Sigmoid colon (tissue), 4 donors: ENCODE data around the gene PDGFA.

Experiments
- CTCF ChIP-seq, 4 experiments: fragments of 450-650 bp in 3 of 4; fragments of 200-600 bp in 1 of 4; IDR thresholded peaks; one replicate each; pipeline ENCODE4 v1.5.1; 2016 to 2019; ENCODE audit warnings: antibody characterized with exemption in 4 of 4, mild to moderate bottlenecking in 3 of 4, moderate library complexity in 2 of 4
- EP300 ChIP-seq, 4 donors: sonication (generic); formaldehyde crosslinking; IDR thresholded peaks; one replicate each; pipeline ENCODE4 v1.6.1; 2017; ENCODE audit warnings: antibody characterized with exemption in 4 of 4
- POLR2A ChIP-seq, 2 donors: fragments of 450-650 bp; IDR thresholded peaks; one replicate each; pipeline ENCODE4 v1.6.1; 2016; ENCODE audit warnings: antibody characterized with exemption in 2 of 2, mild to moderate bottlenecking in 2 of 2, moderate library complexity in 2 of 2

DNA sequence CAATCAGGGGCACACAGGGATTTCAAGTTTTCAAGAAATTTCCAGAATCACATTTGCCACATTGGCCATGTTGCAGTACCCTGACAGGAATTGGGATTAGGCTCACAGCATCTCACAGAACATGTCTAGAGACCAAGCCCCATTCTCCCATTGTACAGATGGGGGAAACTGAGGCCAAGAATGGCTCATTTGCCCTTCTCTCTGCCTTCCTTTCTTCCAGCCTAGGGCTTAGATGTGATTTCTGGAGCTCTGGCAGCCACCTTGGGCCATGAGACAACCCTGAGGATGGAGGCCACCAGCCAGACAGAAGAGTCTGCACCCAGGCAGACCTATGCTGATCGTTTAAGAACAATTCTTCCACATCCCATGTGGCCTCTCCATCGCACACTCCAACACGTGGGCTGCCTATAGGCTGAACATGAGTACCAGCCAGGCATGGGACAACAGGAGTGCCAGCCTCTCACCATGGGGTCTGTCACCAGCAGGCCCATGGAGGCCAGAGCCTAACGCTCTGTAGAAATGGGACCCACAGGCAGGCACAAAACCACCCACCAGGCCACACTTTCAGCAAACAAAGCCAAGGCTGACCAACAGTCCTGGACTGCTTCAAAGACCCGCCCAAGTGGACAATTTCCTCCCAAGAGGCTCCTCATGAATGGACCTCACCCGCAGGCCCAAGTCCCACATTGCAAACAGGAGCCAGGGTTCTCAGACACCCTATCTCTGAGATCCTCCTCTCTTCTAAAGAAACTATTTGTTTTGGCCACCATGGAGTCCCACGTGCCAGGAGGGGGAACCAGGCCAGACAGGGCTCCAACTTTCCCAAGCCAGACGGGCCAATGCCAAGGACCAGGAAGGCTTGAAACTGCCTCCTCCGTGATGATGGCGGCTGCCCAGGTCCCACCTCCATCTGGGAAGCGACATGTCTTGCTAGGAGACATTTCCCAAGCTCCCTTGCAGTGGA lies 20.7 kb downstream of the PDGFA start:
- TF ChIP-seq CTCF (IDR thresholded peaks at IDR 0.05) (no peak), POLR2A (IDR thresholded peaks at IDR 0.05) (no peak), EP300 (IDR thresholded peaks at IDR 0.05) (no peak)
